Heart right ventricle (tissue), 16 donors: ENCODE measurements around the gene RTTN. TPM values are rescaled to one million over a fixed set of nuclear protein-coding genes. Genes with fewer than 3 reads are reported as not detected.

ENCODE experiments used
- ATAC-seq, 8 donors: fragments of 200-7000 bp; cut with Tn5 transposase; one replicate each; pipeline ENCODE4 v1.9.1; 2020; ENCODE audit warnings: mild to moderate bottlenecking in 8 of 8, moderate library complexity in 8 of 8, moderate number of reproducible peaks in 1 of 8
- DNase-seq, 2 donors: peaks; one replicate each; pipeline ENCODE4 v3.0.0-alpha.2; 2020
- H3K27ac ChIP-seq, 10 donors: fragments of 200-600 bp; sonication (generic) in 2 of 10; one replicate each; pipeline versions ENCODE4 v1.5.0 to v1.8.0; 2020 to 2022; ENCODE audit warnings: mild to moderate bottlenecking in 3 of 10
- H3K27me3 ChIP-seq, 7 donors: fragments of 200-600 bp; one replicate each; pipeline ENCODE4 v1.8.0; 2021 to 2022; ENCODE audit warnings: mild to moderate bottlenecking in 2 of 7
- H3K36me3 ChIP-seq, 9 donors: fragments of 200-600 bp; sonication (generic) in 1 of 9; one replicate each; pipeline versions ENCODE4 v1.5.0 to v1.8.0; 2020 to 2022; ENCODE audit warnings: mild to moderate bottlenecking in 2 of 9
- H3K4me1 ChIP-seq, 9 donors: fragments of 200-600 bp; sonication (generic) in 1 of 9; one replicate each; pipeline versions ENCODE4 v1.5.0 to v1.8.0; 2020 to 2022; ENCODE audit warnings: mild to moderate bottlenecking in 4 of 9
- H3K4me3 ChIP-seq, 10 donors: fragments of 200-600 bp; sonication (generic) in 2 of 10; one replicate each; pipeline versions ENCODE4 v1.5.0 to v1.8.0; 2020 to 2022; ENCODE audit warnings: mild to moderate bottlenecking in 7 of 10, moderate library complexity in 2 of 10
- H3K9me3 ChIP-seq, 11 donors: fragments of 200-600 bp in 10 of 11; sonication (generic) in 2 of 11; one replicate each; pipeline versions ENCODE4 v1.5.0 to v1.8.0; 2013 to 2022; ENCODE audit warnings: mild to moderate bottlenecking in 2 of 11, control low read depth in 1 of 11, moderate library complexity in 1 of 11
- WGBS, 2 donors: extraction: QIAGEN DNeasy Blood & Tissue Kit; methylation state at CpG; one replicate each; pipeline ENCODE4 v1.1.7; 2013; ENCODE audit warnings: inconsistent platforms in 1 of 2; 5-methylcytosine and 5-hydroxymethylcytosine counted together
- intact Hi-C, 10 donors: fragments of 100-400 bp; cut with DNase I; formaldehyde crosslinking; loops; one replicate each; pipeline versions ENCODE4 v1.11.1 to v1.14.2; 2022
- polyA plus RNA-seq, 2 donors: library from polyadenylated mRNA; stranded (reverse); fragments of 200-250 nt; gene quantifications; one replicate each; pipeline ENCODE4 v1.2.3, GENCODE V29; 2013
- total RNA-seq, 10 donors: library from RNA; stranded (reverse); fragmentation: NEBNext Ultra II Directional in 3 of 10; extraction: Animal tissue kit (Norgen Biotek cat#: 25700) in 3 of 10; gene quantifications; one replicate each; pipeline versions ENCODE4 v1.2.1 to v1.2.4, GENCODE V29; 2021 to 2023
- TF ChIP-seq, protein P1 (sequence below), 9 donors: fragments of 200-600 bp; sonication (generic) in 2 of 9; IDR thresholded peaks; one replicate each; pipeline versions ENCODE4 v1.5.0 to v1.8.0; 2021 to 2022; ENCODE audit warnings: antibody characterized with exemption in 9 of 9, mild to moderate bottlenecking in 5 of 9, moderate library complexity in 1 of 9
- donor health status: Arrhythmogenic right ventricular cardiomyopathy.
- donor health status: ischemic (EF 13 %, LVEDD 7.1; RV severe dilation, severe dysfunction).
- donor health status: healthy with polysubstance abuse.
- donor health status: DM: no; HTN: yes; CAD: no.
- donor health status: DM: no; HTN: no; CAD: no.
- donor health status: ischemic (EF 25% LVEDD 6.9; RV normal size, moderate dysfunction).
- donor health status: ischemic (EF 25% LVEDD 5.7; RV mildly dilated, moderate dysfunction).
- donor health status: healthy.
- donor health status: DM: yes; HTN: yes; CAD: no.
- donor health status: Ischemic cardiomyopathy.
- donor health status: ischemic (EF 35%, LVEDD 5.7; RV mildly dilated, moderate dysfunction).
- donor health status: nonischemic (EF 11% LVEDD 7.7; RV severe dilation, severe dysfunction).
- donor health status: DM: yes; HTN: yes; CAD: no.
- donor health status: PGD.
- donor health status: ischemic (EF 29% LVEDD 5.4; RV normal size, mild dysfunction).
- donor health status: nonischemic (EF 23%, LVEDD 6.1; RV moderate dilation, normal function).

RTTN gene
- total and polyA plus RNA-seq, 12 donors = 3.5 to 15.7 (median 9.4) TPM

DNA sequence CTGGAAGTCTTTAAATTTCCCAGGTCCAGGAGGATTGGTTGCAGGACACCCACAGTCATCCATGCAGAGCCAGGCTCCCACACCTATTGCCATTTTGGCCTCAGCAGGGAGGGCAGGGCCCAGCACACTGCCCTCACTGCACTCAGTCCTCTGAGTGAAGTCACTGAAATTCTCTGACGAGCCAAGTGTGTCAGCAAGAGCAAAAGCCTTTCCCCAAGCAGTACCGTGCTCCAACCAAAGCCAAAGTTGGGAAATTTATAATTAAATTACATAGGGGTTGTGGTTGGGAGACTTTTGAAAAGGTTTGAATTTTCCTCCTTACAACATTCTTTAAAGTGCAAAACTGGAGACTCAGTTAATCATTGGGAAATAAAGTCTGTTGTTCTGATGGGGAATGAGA, 159.3 kb downstream of the RTTN start:
- DNase-seq (peak in 1 of 2 donors; percentile 14), ATAC-seq (peak in 7 of 8 donors; percentile 69 to 90 (median 76))
- H3K4me3 ChIP-seq = no peak overlapping the region
- TF ChIP-seq, protein P1, sequence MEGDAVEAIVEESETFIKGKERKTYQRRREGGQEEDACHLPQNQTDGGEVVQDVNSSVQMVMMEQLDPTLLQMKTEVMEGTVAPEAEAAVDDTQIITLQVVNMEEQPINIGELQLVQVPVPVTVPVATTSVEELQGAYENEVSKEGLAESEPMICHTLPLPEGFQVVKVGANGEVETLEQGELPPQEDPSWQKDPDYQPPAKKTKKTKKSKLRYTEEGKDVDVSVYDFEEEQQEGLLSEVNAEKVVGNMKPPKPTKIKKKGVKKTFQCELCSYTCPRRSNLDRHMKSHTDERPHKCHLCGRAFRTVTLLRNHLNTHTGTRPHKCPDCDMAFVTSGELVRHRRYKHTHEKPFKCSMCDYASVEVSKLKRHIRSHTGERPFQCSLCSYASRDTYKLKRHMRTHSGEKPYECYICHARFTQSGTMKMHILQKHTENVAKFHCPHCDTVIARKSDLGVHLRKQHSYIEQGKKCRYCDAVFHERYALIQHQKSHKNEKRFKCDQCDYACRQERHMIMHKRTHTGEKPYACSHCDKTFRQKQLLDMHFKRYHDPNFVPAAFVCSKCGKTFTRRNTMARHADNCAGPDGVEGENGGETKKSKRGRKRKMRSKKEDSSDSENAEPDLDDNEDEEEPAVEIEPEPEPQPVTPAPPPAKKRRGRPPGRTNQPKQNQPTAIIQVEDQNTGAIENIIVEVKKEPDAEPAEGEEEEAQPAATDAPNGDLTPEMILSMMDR (IDR thresholded peaks at IDR 0.05) = no peak
- intact Hi-C loops = loop anchor here in 1 of 10 donors (10.0 kb wide), 1 partner anchor 51 kb away; no protein-coding TSS in a partner anchor
- 65 to 72% methylated on average over 2 of the region's 2 CpGs for WGBS, 2 donors
- H3K4me1 ChIP-seq = peaks cover 0 to 26% (median 10%) of the 10 kb centered on the region in 9 donors
- H3K36me3 ChIP-seq = peaks cover 0 to 14% (median 0%) of the 10 kb centered on the region in 9 donors
- no peaks in the 10 kb centered on the region for H3K9me3 ChIP-seq
- H3K27me3 ChIP-seq = no peaks in the 10 kb centered on the region
- peak overlapping the region in 2 of 10 donors; percentile 14 to 46 for H3K27ac ChIP-seq

DNA sequence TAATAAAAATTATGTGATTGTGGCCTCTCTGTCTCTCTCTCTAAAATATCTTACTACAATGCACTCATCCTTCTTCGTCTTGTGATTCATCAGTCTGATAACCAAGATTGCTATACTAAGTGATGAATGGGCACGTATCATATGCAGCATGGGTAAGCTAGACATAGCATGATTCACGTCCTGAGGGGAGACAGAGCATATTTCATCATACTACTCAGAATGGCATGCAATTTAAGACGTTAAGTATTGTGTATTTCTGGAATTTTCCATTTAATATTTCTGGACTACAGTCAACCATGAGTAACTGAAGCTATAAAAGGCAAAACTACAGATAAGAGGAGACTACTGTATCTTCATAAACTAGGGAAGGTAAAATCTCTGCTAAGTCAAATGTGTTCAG, 160.9 kb downstream of the RTTN start:
- WGBS, 2 donors = 49 to 52% methylated on average over 4 of the region's 4 CpGs
- intact Hi-C loops = loop anchor here in 1 of 10 donors (10.0 kb wide), 1 partner anchor 50 kb away; no protein-coding TSS in a partner anchor
- ATAC-seq (peak in 1 of 8 donors; percentile 63), DNase-seq (no peak)
- H3K27me3 ChIP-seq = no peaks in the 10 kb centered on the region
- peak overlapping the region in 1 of 10 donors; percentile 46 for H3K27ac ChIP-seq
- no peak overlapping the region for H3K4me3 ChIP-seq
- H3K9me3 ChIP-seq = no peaks in the 10 kb centered on the region
- TF ChIP-seq, protein P1 (IDR thresholded peaks at IDR 0.05) = no peak
- H3K36me3 ChIP-seq = no peaks in the 10 kb centered on the region
- H3K4me1 ChIP-seq = peaks cover 0 to 26% (median 10%) of the 10 kb centered on the region in 9 donors

DNA sequence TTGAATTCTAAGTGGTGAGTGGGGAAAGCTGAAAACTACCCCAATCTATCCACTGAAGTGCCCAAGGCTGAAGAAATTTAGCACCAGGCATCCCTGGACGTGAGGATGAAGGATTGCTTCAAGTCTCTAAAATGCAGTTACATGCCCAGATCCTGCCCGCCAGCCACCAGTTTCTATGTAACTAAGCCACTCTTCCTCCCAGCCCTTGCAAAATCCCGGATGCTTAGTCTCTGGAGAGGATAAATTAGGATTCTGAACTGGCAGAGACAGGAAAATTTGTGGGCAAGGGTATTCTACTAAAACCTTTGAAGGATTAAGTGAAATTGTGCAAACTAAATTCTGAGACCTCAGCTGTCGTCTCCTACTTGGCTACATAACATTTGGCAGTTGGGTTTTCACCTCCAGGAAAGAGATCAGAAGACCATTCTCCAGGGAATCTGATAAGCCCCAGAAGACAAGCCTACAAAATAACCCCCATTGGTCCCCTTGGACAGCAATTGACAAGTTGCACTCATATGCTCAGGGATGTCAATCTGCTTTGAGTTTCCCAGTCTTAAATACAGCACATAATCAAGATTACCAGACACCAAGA, 163.9 kb downstream of the RTTN start:
- intact Hi-C loops = loop anchor here in 1 of 10 donors (10.0 kb wide), 1 partner anchor 47 kb away; no protein-coding TSS in a partner anchor
- no peak for DNase-seq
- H3K27me3 ChIP-seq = no peaks in the 10 kb centered on the region
- peaks cover 0 to 12% (median 0%) of the 10 kb centered on the region in 9 donors for H3K36me3 ChIP-seq
- H3K27ac ChIP-seq = no peak overlapping the region
- H3K9me3 ChIP-seq = no peaks in the 10 kb centered on the region
- no peak overlapping the region for H3K4me3 ChIP-seq
- WGBS, 2 donors = 76 to 79% methylated on average over 4 of the region's 4 CpGs
- peaks cover 0 to 18% (median 5%) of the 10 kb centered on the region in 9 donors for H3K4me1 ChIP-seq
- TF ChIP-seq, protein P1 (IDR thresholded peaks at IDR 0.05) = no peak
- ATAC-seq = no peak

DNA sequence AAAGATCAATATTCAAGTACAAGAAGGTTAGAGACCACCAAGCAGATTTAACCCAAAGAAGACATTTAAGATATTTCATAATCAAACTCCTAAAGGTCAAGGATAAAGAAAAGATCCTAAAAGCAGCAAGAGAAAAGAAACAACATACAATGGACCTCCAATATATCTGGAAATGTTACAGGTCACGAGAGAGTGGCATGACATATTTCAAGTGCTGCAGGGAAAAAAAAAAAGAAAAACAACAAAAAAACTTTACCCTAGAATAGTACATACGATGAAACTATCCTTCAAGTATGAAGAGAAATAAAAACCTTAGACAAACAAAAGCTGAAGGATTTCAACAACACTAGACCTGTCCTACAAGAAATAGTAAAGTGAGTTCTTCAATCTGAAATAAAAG, 166.3 kb downstream of the RTTN start:
- no peak overlapping the region for H3K27ac ChIP-seq
- TF ChIP-seq, protein P1 (IDR thresholded peaks at IDR 0.05) = no peak
- peaks cover 0 to 4% (median 0%) of the 10 kb centered on the region in 11 donors for H3K9me3 ChIP-seq
- DNase-seq (no peak), ATAC-seq (no peak)
- intact Hi-C loops = no loop called here
- H3K4me3 ChIP-seq = no peak overlapping the region
- peaks cover 0 to 12% (median 0%) of the 10 kb centered on the region in 9 donors for H3K36me3 ChIP-seq
- no peaks in the 10 kb centered on the region for H3K27me3 ChIP-seq
- H3K4me1 ChIP-seq = no peaks in the 10 kb centered on the region
- WGBS, 2 donors = 88 to 92% methylated on average over 2 of the region's 2 CpGs
